Kidney epithelial cell (primary cell): Measurements from ENCODE around the gene FSTL4. TPM values are rescaled to one million over a fixed set of nuclear protein-coding genes. Genes with fewer than 3 reads are reported as not detected.

ENCODE experiments used
- DNase-seq: peaks from one replicate; pipeline ENCODE4 v3.0.0-alpha.2; 2010; ENCODE audit warnings: low read depth
- H3K27me3 ChIP-seq: 2 replicates; pipeline ENCODE4 v1.6.0; 2011; ENCODE audit warnings: low read length; ENCODE audit not compliant: control insufficient read depth, insufficient read depth
- H3K36me3 ChIP-seq: 2 replicates; pipeline ENCODE4 v1.5.1; 2011; ENCODE audit warnings: low read length; ENCODE audit not compliant: control insufficient read depth, insufficient read depth
- H3K4me3 ChIP-seq: 2 replicates; pipeline ENCODE4 v1.5.1; 2011; ENCODE audit warnings: low read depth, mild to moderate bottlenecking, control low read depth, low read length
- total RNA-seq: library from RNA; depleted of rRNA; stranded (reverse); fragments of >200 nt; gene quantifications from 2 replicates; pipeline ENCODE4 v1.2.3, GENCODE V29; 2015
- TF ChIP-seq, protein P1 (sequence below): IDR thresholded peaks from 2 replicates; pipeline ENCODE4 v1.5.1; 2011; ENCODE audit warnings: mild to moderate bottlenecking, moderate library complexity, low read length, control low read depth, inconsistent platforms; ENCODE audit not compliant: insufficient read depth, poor library complexity, severe bottlenecking

FSTL4 gene
- total RNA-seq, 1 donor from 2014 or later: not detected

GRCh38 chr5:133359861-133360260 is 252.5 kb downstream of the FSTL4 start:
- no peak for DNase-seq
- no peak overlapping the region for H3K4me3 ChIP-seq
- no peaks in the 10 kb centered on the region for H3K36me3 ChIP-seq
- H3K27me3 ChIP-seq: peaks cover 31% of the 10 kb centered on the region
- TF ChIP-seq, protein P1, sequence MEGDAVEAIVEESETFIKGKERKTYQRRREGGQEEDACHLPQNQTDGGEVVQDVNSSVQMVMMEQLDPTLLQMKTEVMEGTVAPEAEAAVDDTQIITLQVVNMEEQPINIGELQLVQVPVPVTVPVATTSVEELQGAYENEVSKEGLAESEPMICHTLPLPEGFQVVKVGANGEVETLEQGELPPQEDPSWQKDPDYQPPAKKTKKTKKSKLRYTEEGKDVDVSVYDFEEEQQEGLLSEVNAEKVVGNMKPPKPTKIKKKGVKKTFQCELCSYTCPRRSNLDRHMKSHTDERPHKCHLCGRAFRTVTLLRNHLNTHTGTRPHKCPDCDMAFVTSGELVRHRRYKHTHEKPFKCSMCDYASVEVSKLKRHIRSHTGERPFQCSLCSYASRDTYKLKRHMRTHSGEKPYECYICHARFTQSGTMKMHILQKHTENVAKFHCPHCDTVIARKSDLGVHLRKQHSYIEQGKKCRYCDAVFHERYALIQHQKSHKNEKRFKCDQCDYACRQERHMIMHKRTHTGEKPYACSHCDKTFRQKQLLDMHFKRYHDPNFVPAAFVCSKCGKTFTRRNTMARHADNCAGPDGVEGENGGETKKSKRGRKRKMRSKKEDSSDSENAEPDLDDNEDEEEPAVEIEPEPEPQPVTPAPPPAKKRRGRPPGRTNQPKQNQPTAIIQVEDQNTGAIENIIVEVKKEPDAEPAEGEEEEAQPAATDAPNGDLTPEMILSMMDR: no peak

DNA sequence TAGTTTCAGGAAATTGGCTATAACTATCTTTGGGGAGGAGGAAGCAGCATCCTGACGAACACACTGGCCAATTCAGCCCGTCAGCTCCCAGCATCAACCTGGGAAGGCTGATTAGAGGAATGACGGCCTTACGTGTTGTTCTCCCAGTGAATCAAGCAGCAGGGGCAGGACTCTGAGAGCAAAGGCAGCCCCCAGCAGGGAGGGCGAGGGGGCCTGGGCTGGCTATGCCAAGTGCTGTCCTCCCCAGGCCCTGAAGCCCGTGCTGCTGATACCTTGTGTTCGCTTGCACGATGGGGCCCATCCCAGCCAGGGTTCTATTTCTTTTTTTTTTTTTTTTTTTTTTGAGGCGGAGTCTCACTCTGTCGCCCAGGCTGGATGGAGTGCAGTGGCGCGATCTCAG is 254.1 kb downstream of the FSTL4 start:
- Histone ChIP-seq H3K4me3 (no peak overlapping the region), H3K36me3 (no peaks in the 10 kb centered on the region), H3K27me3 (peaks cover 21% of the 10 kb centered on the region)
- TF ChIP-seq, protein P1: no peak
- no peak for DNase-seq

- H3K27me3 ChIP-seq: peaks cover 21% of the 10 kb centered on the region
- no peak overlapping the region for H3K4me3 ChIP-seq
- H3K36me3 ChIP-seq: no peaks in the 10 kb centered on the region
- TF ChIP-seq, protein P1: no peak
- no peak for DNase-seq
Observed at GRCh38 chr5:133357758-133358157, 254.6 kb downstream of the FSTL4 start.

GRCh38 chr5:133356984-133357421 is 255.3 kb downstream of the FSTL4 start:
- Histone ChIP-seq H3K4me3 (no peak overlapping the region), H3K27me3 (peaks cover 18% of the 10 kb centered on the region), H3K36me3 (no peaks in the 10 kb centered on the region)
- TF ChIP-seq, protein P1: no peak
- no peak for DNase-seq

- H3K36me3 ChIP-seq: no peaks in the 10 kb centered on the region
- H3K4me3 ChIP-seq: no peak overlapping the region
- TF ChIP-seq, protein P1: no peak
- DNase-seq: no peak
- peaks cover 16% of the 10 kb centered on the region for H3K27me3 ChIP-seq
Observed at GRCh38 chr5:133356396-133356983, 255.9 kb downstream of the FSTL4 start.
